AG04449 (cell line): ENCODE results near the gene CS.

Experiments used
- CTCF ChIA-PET: fragments of 350-600 bp; formaldehyde crosslinking; extraction: SDS; loops from one replicate; lab custom pipeline; 2021; ENCODE audit warnings: antibody characterized with exemption; lab: Yijun Ruan, JAX
- POLR2A ChIA-PET: fragments of 400-600, 350-600 bp; formaldehyde crosslinking; extraction: SDS; loops from one replicate; lab custom pipeline; 2020; ENCODE audit warnings: antibody characterized with exemption, inconsistent platforms; lab: Yijun Ruan, JAX
- DNase-seq: peaks from one replicate; pipeline ENCODE4 v3.0.0-alpha.2; 2010; ENCODE audit warnings: low read depth, low spot score
- H3K4me3 ChIP-seq: 2 replicates; pipeline ENCODE4 v1.5.1; 2011; ENCODE audit warnings: low read depth, mild to moderate bottlenecking, control low read depth, low read length
- CTCF ChIP-seq: IDR thresholded peaks from one replicate; pipeline ENCODE4 v1.5.1; 2011; ENCODE audit warnings: mild to moderate bottlenecking, moderate library complexity, low read length, control low read depth, inconsistent platforms; ENCODE audit not compliant: insufficient read depth; ENCODE audit errors: missing control alignments

The CS gene

DNA sequence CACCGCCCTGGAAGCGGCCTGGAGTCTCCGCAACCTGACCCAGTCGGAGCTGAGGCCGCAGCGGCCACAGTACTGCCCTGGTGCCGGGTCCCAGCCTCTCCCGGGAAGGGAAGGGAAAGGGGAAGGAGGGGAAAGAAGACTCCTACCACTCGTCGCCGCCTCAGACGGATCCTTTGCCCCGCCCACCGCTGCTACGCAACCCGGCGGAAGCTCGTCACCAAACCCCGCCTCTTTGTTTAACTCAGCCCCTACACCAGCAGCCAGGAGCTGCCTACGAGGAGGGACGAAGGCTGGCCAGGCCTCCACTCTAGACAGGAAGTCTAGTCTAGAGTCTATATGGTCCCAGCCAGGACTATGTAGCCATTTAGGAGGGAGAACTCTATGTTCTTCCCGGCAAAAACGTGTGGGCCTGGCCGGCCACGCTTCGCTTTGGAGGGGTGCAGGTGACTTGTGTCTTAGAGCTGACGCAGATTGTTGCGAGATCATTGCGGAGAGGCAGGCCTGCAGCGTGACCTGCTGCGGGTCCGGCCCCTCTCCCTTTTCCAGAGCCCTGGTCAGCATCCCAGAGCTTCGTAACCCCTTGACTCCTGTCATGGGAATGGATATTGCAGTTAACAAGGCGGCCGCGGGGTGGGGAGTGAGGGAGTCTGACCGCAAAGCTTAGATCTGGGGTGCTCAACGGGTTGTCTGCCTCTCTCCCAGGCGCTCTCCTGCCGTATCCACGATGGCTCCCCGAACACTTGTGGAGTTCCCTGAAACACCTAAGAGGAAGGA lies 78.2 kb downstream of the CS start, which contains the start of gene RNF41:
RNF41 (minus strand) TSS at position 166 of the 774 bp plus-strand sequence. CDS start 7,875 bp downstream, outside the sequence.
- DNase-seq, result peak; percentile 91
- CTCF ChIA-PET, result interaction anchor here (0.7 to 4.4 kb wide), 27 partner anchors 9 to 484 kb away, joined by 3 to 145 read pairs (median 10); partner anchors contain the start of genes ANKRD52, COQ10A, ESYT1 and SMARCC2
- H3K4me3 ChIP-seq, result peak within 1 kb of the TSS; percentile 85
- no peak for TF ChIP-seq CTCF
- POLR2A ChIA-PET, result interaction anchor here (0.6 to 3.2 kb wide), 24 partner anchors 9 to 177 kb away, joined by 3 to 49 read pairs (median 6); partner anchors contain the start of genes ANKRD52, CNPY2, ESYT1 and MYL6
